ENCODE measurements around the gene BCL6. TPM values are rescaled to one million over a fixed set of nuclear protein-coding genes. Genes with fewer than 3 reads are reported as not detected.

The BCL6 gene
- total and polyA plus RNA-seq, 9 of the 15 experiments (the other 6 are each of a cell fraction or from before 2014, with no cell fraction given) = 0.08 to 3.5 (median 1.6) TPM

DNA sequence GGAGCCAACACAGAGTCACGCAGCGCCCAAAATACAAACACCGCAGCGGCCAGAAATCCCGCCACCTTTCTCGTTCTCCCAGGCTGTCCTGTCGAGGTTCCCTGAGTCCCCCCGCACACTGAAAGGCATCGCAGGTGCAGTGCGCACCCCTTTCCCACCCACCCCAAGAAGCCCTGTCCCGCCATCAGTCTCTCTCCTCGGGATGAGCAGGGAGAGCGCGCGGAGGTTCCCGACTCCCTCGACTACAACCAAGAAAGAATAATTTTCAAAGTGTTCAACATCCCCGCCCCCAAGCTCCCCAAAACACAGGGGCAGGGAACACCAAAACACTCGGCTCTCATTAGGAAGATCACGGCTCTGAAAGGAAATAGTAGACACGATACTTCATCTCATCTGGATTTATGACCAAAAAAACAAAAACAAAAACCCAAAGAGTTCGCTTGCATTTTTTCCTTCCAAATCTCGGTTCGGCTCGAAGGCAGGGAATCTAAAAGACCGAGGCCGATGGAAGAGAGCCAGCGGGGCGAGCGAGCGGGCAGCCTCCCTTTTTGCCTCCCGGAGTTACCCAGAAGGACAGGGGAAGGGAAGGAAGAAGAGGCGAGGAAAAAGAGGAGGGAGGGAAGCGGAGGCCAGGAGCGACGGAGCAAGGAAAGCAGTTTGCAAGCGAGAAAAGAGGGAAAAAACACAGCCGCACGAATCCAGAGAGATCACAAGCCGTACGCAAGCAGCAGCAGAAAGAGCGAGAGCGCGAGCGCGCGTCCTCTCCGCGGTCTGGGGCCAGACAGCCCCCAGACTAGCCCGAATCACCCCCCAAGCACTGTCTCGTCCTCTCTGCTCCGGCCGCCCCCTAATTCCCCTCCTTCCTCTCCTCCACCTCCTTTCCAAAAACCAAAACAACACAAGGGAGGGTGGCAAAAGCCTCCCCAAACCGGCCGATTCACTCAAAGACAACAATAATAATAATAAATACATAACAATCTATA lies 808 bp downstream of the BCL6 start (continued):
- TF ChIP-seq, protein P1, sequence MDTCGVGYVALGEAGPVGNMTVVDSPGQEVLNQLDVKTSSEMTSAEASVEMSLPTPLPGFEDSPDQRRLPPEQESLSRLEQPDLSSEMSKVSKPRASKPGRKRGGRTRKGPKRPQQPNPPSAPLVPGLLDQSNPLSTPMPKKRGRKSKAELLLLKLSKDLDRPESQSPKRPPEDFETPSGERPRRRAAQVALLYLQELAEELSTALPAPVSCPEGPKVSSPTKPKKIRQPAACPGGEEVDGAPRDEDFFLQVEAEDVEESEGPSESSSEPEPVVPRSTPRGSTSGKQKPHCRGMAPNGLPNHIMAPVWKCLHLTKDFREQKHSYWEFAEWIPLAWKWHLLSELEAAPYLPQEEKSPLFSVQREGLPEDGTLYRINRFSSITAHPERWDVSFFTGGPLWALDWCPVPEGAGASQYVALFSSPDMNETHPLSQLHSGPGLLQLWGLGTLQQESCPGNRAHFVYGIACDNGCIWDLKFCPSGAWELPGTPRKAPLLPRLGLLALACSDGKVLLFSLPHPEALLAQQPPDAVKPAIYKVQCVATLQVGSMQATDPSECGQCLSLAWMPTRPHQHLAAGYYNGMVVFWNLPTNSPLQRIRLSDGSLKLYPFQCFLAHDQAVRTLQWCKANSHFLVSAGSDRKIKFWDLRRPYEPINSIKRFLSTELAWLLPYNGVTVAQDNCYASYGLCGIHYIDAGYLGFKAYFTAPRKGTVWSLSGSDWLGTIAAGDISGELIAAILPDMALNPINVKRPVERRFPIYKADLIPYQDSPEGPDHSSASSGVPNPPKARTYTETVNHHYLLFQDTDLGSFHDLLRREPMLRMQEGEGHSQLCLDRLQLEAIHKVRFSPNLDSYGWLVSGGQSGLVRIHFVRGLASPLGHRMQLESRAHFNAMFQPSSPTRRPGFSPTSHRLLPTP (IDR thresholded peaks at IDR 0.05; ENCODE audit: borderline replicate concordance, extremely low read depth, insufficient read length) = no peak
- TF ChIP-seq, protein P2, sequence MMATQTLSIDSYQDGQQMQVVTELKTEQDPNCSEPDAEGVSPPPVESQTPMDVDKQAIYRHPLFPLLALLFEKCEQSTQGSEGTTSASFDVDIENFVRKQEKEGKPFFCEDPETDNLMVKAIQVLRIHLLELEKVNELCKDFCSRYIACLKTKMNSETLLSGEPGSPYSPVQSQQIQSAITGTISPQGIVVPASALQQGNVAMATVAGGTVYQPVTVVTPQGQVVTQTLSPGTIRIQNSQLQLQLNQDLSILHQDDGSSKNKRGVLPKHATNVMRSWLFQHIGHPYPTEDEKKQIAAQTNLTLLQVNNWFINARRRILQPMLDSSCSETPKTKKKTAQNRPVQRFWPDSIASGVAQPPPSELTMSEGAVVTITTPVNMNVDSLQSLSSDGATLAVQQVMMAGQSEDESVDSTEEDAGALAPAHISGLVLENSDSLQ (IDR thresholded peaks at IDR 0.05) = no peak
- no peak for TF ChIP-seq E2F4 (CRISPR knock-in tag; IDR thresholded peaks at IDR 0.05; ENCODE audit: low read depth)
- no peak for TF ChIP-seq EHMT2 (IDR thresholded peaks at IDR 0.05)
- no peak for TF ChIP-seq FOXJ2 (tag; IDR thresholded peaks at IDR 0.05)
- TF ChIP-seq ZFP1 (CRISPR knock-in tag; IDR thresholded peaks at IDR 0.05) = no peak
- TF ChIP-seq, protein P3, sequence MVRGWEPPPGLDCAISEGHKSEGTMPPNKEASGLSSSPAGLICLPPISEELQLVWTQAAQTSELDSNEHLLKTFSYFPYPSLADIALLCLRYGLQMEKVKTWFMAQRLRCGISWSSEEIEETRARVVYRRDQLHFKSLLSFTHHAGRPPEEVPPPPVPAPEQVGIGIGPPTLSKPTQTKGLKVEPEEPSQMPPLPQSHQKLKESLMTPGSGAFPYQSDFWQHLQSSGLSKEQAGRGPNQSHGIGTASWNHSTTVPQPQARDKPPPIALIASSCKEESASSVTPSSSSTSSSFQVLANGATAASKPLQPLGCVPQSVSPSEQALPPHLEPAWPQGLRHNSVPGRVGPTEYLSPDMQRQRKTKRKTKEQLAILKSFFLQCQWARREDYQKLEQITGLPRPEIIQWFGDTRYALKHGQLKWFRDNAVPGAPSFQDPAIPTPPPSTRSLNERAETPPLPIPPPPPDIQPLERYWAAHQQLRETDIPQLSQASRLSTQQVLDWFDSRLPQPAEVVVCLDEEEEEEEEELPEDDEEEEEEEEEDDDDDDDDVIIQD (CRISPR knock-in tag; IDR thresholded peaks at IDR 0.05) = no peak
- no peak for TF ChIP-seq PPARD (CRISPR knock-in tag; IDR thresholded peaks at IDR 0.05)
- TF ChIP-seq ZNF445 (CRISPR knock-in tag; IDR thresholded peaks at IDR 0.05; ENCODE audit: low read depth) = no peak
- TF ChIP-seq, protein P4, sequence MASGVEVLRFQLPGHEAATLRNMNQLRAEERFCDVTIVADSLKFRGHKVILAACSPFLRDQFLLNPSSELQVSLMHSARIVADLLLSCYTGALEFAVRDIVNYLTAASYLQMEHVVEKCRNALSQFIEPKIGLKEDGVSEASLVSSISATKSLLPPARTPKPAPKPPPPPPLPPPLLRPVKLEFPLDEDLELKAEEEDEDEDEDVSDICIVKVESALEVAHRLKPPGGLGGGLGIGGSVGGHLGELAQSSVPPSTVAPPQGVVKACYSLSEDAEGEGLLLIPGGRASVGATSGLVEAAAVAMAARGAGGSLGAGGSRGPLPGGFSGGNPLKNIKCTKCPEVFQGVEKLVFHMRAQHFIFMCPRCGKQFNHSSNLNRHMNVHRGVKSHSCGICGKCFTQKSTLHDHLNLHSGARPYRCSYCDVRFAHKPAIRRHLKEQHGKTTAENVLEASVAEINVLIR (CRISPR knock-in tag; IDR thresholded peaks at IDR 0.05) = no peak
- TF ChIP-seq SP2 (IDR thresholded peaks at IDR 0.05; ENCODE audit: extremely low read depth, low read depth, low read length, poor library complexity, severe bottlenecking) = no peak
- TF ChIP-seq ZFPM2 (CRISPR knock-in tag; IDR thresholded peaks at IDR 0.05) = no peak
- no peak; the same call in 1 of the 2 replicates for TF ChIP-seq POLR2H (tag; IDR thresholded peaks at IDR 0.05; ENCODE audit: low read depth)
- TF ChIP-seq L3MBTL2 (IDR thresholded peaks at IDR 0.05) = no peak
- 0 out of 4 replicates have a peak, but pooled peaks of 1 of the 2 experiments have one; percentile 59 for TF ChIP-seq FOXK2 (conservative IDR thresholded peaks at IDR 0.05 in 1 of 2, IDR thresholded peaks at IDR 0.05 in 1 of 2; ENCODE audit: low read depth in 2 of 2)
- no peak for TF ChIP-seq CBX3 (IDR thresholded peaks at IDR 0.05; ENCODE audit: borderline replicate concordance in 1 of 2, low read length in 2 of 2)
- TF ChIP-seq, protein P5, sequence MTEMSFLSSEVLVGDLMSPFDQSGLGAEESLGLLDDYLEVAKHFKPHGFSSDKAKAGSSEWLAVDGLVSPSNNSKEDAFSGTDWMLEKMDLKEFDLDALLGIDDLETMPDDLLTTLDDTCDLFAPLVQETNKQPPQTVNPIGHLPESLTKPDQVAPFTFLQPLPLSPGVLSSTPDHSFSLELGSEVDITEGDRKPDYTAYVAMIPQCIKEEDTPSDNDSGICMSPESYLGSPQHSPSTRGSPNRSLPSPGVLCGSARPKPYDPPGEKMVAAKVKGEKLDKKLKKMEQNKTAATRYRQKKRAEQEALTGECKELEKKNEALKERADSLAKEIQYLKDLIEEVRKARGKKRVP (CRISPR knock-in tag; IDR thresholded peaks at IDR 0.05) = no peak
